Dermis blood vessel endothelial cell (primary cell): ENCODE data around the gene LAMA4. TPM values are rescaled to one million over a fixed set of nuclear protein-coding genes. Genes with fewer than 3 reads are reported as not detected.
"Not testable (repeated sequence)": the region's sequence is repeated elsewhere in the genome, so short reads cannot be mapped to it uniquely, and the experiment has no call there.

Source experiments
- DNase-seq: peaks from one replicate; pipeline ENCODE4 v3.0.0; 2010
- total RNA-seq: library from RNA; depleted of rRNA; stranded (reverse); fragments of >200 nt; gene quantifications from 2 replicates; pipeline ENCODE4 v1.2.3, GENCODE V29; 2014

LAMA4 gene
- total RNA-seq, 1 donor from 2014 or later = 842 TPM

DNA sequence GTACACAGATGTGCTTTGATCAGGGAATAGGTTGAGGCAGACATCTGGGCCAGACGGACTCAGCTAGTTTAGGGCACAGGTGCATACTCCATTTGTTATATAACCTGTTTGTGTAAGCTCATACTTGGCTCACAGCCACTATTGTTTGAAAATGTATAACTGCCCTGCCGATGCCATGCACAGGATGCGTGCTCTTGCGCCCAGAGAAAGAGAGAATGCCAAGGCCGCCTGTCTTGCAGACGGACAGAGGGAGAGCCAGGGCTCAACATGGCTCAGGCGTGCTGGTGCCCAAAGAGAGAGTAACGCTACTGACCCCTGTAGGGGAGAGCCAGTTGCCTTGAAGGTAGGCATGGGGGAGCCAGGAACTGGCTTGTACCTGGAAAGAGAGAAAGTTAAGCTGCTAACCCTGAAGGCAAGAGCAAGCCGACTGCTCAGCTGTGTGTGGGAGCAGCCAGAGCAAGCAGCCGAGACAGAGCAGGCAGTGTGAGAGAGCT, 109.2 kb downstream of the LAMA4 start:
- DNase-seq = peak; percentile 66

- no peak for DNase-seq
These were observed 110.0 kb downstream of the LAMA4 start for GRCh38 chr6:112144145-112144926.

- no peak for DNase-seq
These were observed 112.7 kb downstream of the LAMA4 start for GRCh38 chr6:112141707-112142106.

DNA sequence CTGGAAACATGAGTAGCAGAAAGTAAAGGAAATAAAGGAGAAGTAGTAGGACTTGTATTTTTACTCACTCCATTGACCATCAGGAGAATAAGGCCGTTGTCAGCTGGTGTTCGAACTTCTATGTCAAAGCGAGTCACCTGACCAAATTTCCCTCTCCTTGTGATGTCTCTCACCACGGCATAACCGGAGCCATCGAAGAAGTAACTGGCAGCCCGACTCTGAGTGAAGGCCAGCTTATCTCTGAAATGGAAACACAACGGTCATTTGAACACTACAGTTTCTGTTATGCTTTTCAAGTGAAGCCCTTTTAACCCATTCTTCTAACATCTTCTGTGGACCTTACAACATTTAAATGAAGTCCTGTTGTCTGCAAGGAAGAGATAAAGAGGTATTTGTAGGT, 115.3 kb downstream of the LAMA4 start:
- no peak for DNase-seq

DNA sequence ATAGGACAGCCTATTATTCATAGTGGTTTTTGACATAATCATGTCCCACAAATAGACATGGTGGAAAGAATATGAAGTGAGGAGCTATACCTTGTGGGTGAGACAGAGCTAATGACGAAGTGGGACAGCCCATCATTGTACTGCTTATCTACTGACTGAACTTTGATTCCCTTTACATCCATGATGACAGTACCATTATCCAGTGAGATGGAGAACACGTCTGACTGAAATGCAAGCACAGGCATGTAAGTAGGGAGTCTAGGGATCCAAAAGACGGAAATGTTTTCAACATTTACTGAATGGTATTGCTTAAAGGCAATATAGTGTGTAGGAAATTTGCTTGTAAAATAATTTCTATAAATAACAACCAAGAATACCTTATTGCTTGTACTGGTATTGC, 123.5 kb downstream of the LAMA4 start:
- DNase-seq = no peak

DNA sequence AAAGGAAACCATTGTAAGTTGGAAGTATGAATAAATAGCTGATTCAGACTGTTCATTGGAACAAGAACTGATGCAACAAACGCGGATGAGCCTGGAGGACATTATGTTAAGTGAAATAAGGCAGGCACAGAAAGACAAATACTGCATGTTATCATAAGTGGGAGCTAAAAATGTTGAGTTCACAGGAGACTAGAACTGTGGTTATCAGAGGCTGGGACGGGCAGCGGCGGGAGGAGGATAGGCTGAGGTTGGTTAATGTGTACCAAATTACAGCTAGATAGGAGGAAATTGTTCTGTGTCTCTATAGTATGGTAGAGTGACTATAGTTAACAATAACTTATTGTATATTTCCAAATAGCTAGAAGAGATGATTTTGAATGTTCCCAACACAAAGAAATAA, 126.2 kb downstream of the LAMA4 start:
- no peak for DNase-seq

DNA sequence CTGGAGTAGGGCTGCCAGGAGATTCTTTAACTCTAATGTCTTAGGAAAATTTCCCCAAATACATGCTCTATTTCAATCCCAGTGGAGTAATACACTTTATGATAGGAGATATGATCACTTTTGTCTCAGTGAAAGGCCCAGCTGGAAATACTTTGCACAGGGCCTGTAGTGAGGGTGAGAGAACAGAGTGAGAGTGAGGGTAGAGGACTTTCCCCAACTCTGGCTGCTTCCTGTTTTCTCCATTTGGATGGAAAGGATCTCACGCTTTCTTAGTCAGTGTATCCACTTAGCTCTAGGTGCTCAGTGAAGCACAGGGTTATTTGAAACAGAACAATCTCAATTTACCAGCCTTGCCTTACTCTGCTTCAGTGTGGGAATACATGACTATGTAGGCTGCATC, 130.4 kb downstream of the LAMA4 start:
- no peak for DNase-seq

DNA sequence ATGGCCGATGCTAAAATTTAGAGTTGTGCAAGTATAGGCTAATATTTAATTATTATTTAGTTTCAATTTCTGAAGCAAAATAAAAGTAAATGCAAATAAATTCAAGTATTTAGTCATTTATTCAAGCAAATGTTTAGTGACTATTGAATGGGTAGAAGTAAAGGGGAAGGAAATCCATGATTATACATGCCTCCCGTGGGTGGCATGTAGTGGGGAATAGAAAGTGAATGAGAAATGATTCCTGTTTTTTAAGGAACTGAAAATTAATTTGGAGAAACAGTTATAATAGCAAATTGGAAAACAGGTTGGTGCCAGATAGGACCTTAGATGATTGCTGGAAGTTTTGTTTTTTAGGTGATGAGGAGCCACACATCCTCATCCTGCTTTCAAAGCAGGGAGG, 131.6 kb downstream of the LAMA4 start:
- DNase-seq = no peak

DNA sequence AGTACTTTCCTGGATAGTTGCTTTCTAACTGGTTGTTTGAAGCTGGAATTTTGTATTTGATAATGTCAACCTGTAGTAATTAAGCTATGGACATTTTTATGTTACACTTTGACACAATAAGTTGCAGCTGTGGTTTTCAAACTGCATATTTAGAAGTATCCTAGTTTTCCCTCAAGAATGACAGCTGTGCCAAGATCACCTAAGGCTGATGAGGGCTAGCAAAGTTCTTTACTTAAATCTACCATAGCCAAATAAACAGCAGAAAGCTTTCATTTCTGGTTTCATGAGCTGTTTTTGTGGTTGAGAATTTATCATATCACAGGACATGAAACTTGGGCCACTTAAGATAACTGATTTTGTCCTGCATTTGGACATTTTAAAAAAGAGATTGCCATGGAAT, 136.3 kb downstream of the LAMA4 start:
- no peak for DNase-seq

- DNase-seq = peak; percentile 63
These were observed 136.8 kb downstream of the LAMA4 start for GRCh38 chr6:112117554-112117953.

GRCh38 chr6:112116221-112116620, 138.1 kb downstream of the LAMA4 start:
- no peak for DNase-seq

DNA sequence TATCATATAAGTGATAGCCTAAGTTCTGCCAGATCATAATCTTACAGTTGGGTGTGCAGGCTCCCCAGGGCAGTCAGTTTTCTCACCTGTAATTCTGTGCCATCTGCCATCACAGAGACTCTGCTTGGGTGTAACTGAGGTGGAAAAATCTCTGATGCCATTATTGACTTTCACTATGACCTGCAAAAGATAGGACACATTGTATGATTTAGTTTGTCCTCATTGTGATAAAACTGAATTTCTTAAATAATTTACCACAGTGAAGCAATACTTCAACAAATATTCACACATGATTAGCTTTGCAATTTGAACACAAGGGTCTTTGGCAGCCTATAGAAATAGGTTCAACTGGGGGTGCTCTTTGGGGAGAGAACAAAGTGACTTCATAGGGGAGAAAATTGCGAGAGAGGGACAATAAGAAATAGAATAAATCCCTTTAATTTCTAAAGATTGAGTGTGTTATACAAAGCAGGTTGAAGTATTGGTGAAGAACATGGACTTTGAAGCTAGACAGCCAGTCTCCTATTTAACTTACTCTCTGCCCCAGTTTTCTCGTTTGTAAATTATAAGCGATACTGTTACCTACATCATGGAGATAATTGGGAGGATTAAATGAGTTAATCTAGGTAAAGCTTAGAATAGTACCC, 139.7 kb downstream of the LAMA4 start:
- no peak for DNase-seq

GRCh38 chr6:112113918-112114317, 140.4 kb downstream of the LAMA4 start:
- DNase-seq = no peak

GRCh38 chr6:112113431-112113830, 140.9 kb downstream of the LAMA4 start:
- DNase-seq = no peak

GRCh38 chr6:112109262-112109661, 145.1 kb downstream of the LAMA4 start:
- DNase-seq = no peak

DNA sequence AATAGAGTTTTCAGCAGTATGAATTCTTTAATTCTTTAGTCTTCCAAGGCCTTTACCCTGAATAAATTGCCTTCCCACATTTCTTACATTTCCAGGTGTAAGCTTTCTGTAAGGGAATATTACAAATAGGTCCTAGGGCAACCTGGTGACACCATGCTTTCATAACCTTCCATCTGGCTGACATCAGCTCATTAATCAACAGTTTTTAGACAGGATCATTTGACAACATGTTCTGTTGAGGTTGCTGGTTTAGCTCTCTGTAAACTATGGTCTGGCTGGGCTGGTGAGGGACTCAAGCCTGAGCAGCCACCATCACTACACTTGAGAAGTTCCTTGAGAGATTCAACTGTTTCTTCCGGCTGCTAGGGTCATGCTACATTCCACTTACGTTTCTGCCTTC, 147.8 kb downstream of the LAMA4 start:
- no peak for DNase-seq

DNA sequence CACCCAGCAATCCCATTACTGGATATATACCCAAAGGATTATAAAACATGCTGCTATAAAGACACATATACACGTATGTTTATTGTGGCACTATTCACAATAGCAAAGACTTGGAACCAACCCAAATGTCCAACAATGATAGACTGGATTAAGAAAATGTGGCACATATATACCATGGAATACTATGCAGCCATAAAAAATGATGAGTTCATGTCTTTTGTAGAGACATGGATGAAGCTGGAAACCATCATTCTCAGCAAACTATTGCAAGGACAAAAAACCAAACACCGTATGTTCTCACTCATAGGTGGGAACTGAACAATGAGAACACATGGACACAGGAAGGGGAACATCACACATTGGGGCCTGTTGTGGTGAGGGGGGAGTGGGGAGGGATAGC, 148.3 kb downstream of the LAMA4 start:
- not testable (repeated sequence) for DNase-seq

- DNase-seq = no peak
These were observed 153.8 kb downstream of the LAMA4 start for GRCh38 chr6:112100561-112100960.

GRCh38 chr6:112096901-112097300, 157.5 kb downstream of the LAMA4 start:
- no peak for DNase-seq

- DNase-seq = no peak
These were observed 166.5 kb downstream of the LAMA4 start for GRCh38 chr6:112087916-112088315.

DNA sequence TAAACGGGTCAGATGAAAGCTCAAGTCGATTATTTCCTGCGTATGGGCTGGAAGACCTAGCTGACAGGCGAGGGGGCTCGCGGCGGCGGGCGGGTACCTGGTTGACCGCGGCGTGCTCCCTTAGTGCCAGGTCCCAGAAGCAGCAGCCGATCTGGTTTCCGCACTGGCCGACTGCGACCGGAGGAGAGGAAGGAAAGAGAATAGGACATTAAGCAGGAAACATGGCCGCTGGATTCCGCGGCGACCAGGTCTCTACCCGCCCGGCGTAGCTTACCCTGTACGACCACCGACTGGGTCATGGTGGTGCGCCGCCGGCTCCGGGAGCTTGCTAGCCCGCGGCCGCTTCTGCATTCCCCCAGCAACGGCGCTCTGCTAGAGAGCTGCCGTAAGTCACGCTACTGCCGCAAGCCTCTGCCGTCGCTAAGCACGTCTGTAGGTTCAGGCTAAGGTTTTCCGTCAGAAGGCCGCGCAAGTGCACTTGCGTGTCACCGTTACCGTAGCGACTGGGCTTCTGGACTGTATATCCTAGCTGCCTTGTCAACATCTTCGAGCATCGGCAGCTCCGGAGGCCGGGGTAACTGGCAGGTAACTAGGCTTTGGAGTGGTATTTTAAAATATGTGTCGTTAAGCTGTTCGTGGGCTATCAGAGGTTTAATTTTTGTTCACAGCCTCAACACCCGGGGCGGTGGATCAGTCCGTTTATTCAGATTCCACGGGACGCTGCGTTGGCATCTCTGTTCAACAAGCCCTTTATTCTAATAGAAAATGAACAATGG, 167.0 kb downstream of the LAMA4 start, which contains the start of the genes FAM229B and TUBE1:
TSS of gene FAM229B (plus strand) at position 456 of the 776 bp plus-strand sequence. CDS start 11,693 bp downstream, outside the sequence.
TSS of gene TUBE1 (minus strand) at position 347 of the 776 bp plus-strand sequence. CDS start at position 299, 48 bp downstream.
- DNase-seq = peak; percentile 99

GRCh38 chr6:112086744-112087135, 167.6 kb downstream of the LAMA4 start:
- peak; percentile 66 for DNase-seq
